PC-9 (cell line): ENCODE measurements around the gene RANGAP1. TPM values are rescaled to one million over a fixed set of nuclear protein-coding genes. Genes with fewer than 3 reads are reported as not detected.

Source experiments
- BruUV-seq: library from RNA; stranded (reverse); fragments of 400-500 nt; replicated peaks from 2 replicates; lab custom pipeline; 2021; lab: Mats Ljungman, UMichigan
- CTCF ChIA-PET: fragments of 300-600 bp; sonication (Branson Sonifier 250); formaldehyde crosslinking; loops from one replicate; lab custom pipeline; 2022; ENCODE audit warnings: antibody characterized with exemption; lab: Charles Lee
- POLR2A ChIA-PET: fragments of 300-600 bp; sonication (Branson Sonifier 250); formaldehyde crosslinking; loops from one replicate; lab custom pipeline; 2022; ENCODE audit warnings: antibody characterized with exemption; ENCODE audit not compliant: unreplicated experiment; lab: Charles Lee
- DNase-seq, 2 experiments: peaks; one replicate each; pipeline versions ENCODE4 v3.0.0 to v3.0.0-alpha.2; 2015 to 2022; ENCODE audit warnings: mixed read lengths in 1 of 2
- H2AFZ ChIP-seq: fragments of 200-600 bp; sonication (generic); 2 replicates; pipeline ENCODE4 v1.8.1; 2017; ENCODE audit warnings: antibody characterized with exemption
- H3F3A ChIP-seq: fragments of 200-600 bp; sonication (generic); 2 replicates; pipeline ENCODE4 v1.8.1; 2017; ENCODE audit warnings: antibody characterized with exemption, mild to moderate bottlenecking, low read depth; ENCODE audit not compliant: insufficient read depth
- H3K27ac ChIP-seq: fragments of 200-600 bp; sonication (generic); 2 replicates; pipeline ENCODE4 v1.6.1; 2016; ENCODE audit warnings: mixed run types
- H3K27me3 ChIP-seq: fragments of 200-600 bp; sonication (generic); 2 replicates; pipeline ENCODE4 v1.6.1; 2016; ENCODE audit warnings: low read depth, mixed run types; ENCODE audit not compliant: insufficient read depth
- H3K36me3 ChIP-seq: fragments of 200-600 bp; sonication (generic); 2 replicates; pipeline ENCODE4 v1.6.1; 2016; ENCODE audit warnings: low read depth, mixed run types
- H3K4me1 ChIP-seq: fragments of 200-600 bp; sonication (generic); replicated peaks from 2 replicates; pipeline ENCODE4 v1.6.1; 2016; ENCODE audit warnings: mixed run types; ENCODE audit not compliant: insufficient read depth
- H3K4me2 ChIP-seq: fragments of 200-600 bp; sonication (generic); 2 replicates; pipeline ENCODE4 v1.6.1; 2017; ENCODE audit warnings: mixed run types
- H3K4me3 ChIP-seq: fragments of 200-600 bp; sonication (generic); 2 replicates; pipeline ENCODE4 v1.6.1; 2016; ENCODE audit warnings: mixed run types
- H3K79me2 ChIP-seq: fragments of 200-600 bp; sonication (generic); 2 replicates; pipeline ENCODE4 v1.6.1; 2017; ENCODE audit warnings: low read depth, mixed run types
- H3K9me2 ChIP-seq: fragments of 200-600 bp; sonication (generic); 2 replicates; pipeline ENCODE4 v1.8.1; 2017; ENCODE audit warnings: mild to moderate bottlenecking; ENCODE audit not compliant: insufficient read depth
- H3K9me3 ChIP-seq: fragments of 200-600 bp; sonication (generic); 2 replicates; pipeline ENCODE4 v1.8.1; 2016; ENCODE audit warnings: low read depth; ENCODE audit not compliant: insufficient read depth
- H4K20me1 ChIP-seq: fragments of 200-600 bp; sonication (generic); 2 replicates; pipeline ENCODE4 v1.8.1; 2017; ENCODE audit not compliant: insufficient read depth
- CTCF ChIP-seq: fragments of 200-600 bp; sonication (generic); conservative IDR thresholded peaks from 2 replicates; pipeline ENCODE4 v1.6.1; 2017; ENCODE audit warnings: mixed run types, antibody characterized with exemption, mild to moderate bottlenecking, moderate library complexity
- EZH2 ChIP-seq: fragments of 200-600 bp; sonication (generic); IDR thresholded peaks from 2 replicates; pipeline ENCODE4 v1.8.0; 2017; ENCODE audit warnings: antibody characterized with exemption, low read depth
- intact Hi-C: fragments of 100-400 bp; cut with micrococcal nuclease; formaldehyde crosslinking; loops from one replicate; pipeline ENCODE4 v1.10.0; 2022; ENCODE audit not compliant: unreplicated experiment
- total RNA-seq: library from RNA; stranded (reverse); gene quantifications from 2 replicates; pipeline ENCODE4 v1.2.3, GENCODE V29; 2021

Gene RANGAP1
- total RNA-seq, 1 experiment from 2014 or later = 142 TPM

GRCh38 chr22:41327124-41327523 lies 41.1 kb upstream of the RANGAP1 start:
- H3K4me3 ChIP-seq = no peak overlapping the region
- no TSS peak for BruUV-seq
- 0 out of 2 replicates have a peak, but pooled peaks cover 3% of the 10 kb centered on the region for H3K36me3 ChIP-seq
- POLR2A ChIA-PET = no interaction called here
- TF ChIP-seq CTCF = no peak
- TF ChIP-seq EZH2 = no peak
- intact Hi-C loops = no loop called here
- H3K9me3 ChIP-seq = no peaks in the 10 kb centered on the region
- no peak overlapping the region for H2AFZ ChIP-seq
- no peak overlapping the region for H3K4me2 ChIP-seq
- H3K27me3 ChIP-seq = no peaks in the 10 kb centered on the region
- CTCF ChIA-PET = no interaction called here
- peaks cover 4% of the 10 kb centered on the region for H4K20me1 ChIP-seq
- H3K9me2 ChIP-seq = no peaks in the 10 kb centered on the region
- no peaks in the 10 kb centered on the region for H3F3A ChIP-seq
- no peaks in the 10 kb centered on the region for H3K4me1 ChIP-seq
- DNase-seq = no peak
- H3K79me2 ChIP-seq = no peaks in the 10 kb centered on the region
- no peak overlapping the region for H3K27ac ChIP-seq

DNA sequence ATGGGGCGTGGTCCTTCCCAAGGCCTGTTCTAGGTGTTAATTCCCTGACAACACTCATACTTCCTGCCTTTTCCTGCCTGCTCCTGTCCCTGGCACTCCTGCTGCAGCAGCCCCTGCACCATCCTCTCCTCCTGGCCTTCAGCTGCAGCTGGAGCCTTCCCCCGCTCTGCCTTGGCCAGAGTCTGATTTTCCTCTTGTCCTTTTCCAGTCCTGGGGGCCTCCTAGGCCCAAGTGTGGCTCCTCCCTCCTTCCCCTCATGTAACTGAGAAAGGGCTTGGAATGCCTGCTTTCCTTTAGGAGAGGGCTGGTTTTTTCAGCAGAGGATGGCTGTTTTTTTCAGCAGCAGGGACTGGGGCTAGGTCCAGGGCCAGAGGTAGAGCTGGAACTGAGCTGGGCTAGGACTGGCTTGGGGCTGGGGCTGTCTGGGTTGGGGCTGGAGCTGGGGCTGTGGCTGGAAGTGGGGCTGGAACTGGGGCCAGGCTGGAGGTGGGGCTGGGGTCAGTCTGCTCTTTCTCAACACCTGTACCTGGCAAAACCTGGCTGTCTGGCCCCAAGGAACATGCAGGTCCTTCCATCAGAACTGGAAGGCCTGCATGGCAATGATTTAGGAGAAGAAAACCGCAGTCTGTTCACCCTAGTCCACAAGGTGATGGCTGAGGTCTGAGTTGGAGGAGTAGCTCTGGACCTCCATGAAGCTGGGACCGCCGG lies 39.0 kb upstream of the RANGAP1 start:
- TF ChIP-seq EZH2 (no peak), CTCF (no peak)
- H4K20me1 ChIP-seq = peaks cover 4% of the 10 kb centered on the region
- H2AFZ ChIP-seq = no peak overlapping the region
- ChIA-PET POLR2A (no interaction called here), CTCF (no interaction called here)
- H3K27ac ChIP-seq = no peak overlapping the region
- no peaks in the 10 kb centered on the region for H3K9me2 ChIP-seq
- no peak overlapping the region for H3K4me2 ChIP-seq
- H3K36me3 ChIP-seq = peaks cover 5% of the 10 kb centered on the region; the same call in 1 of the 2 replicates
- DNase-seq = no peak
- H3K27me3 ChIP-seq = no peaks in the 10 kb centered on the region
- H3F3A ChIP-seq = no peaks in the 10 kb centered on the region; the same call in 1 of the 2 replicates
- intact Hi-C loops = no loop called here
- no peaks in the 10 kb centered on the region for H3K4me1 ChIP-seq
- BruUV-seq = no TSS peak
- no peak overlapping the region for H3K4me3 ChIP-seq
- H3K79me2 ChIP-seq = no peaks in the 10 kb centered on the region
- H3K9me3 ChIP-seq = no peaks in the 10 kb centered on the region

- no peaks in the 10 kb centered on the region; the same call in none of the 2 replicates for H3F3A ChIP-seq
- TF ChIP-seq EZH2 (no peak), CTCF (no peak)
- POLR2A ChIA-PET = no interaction called here
- CTCF ChIA-PET = interaction anchor here (0.6 kb wide), 1 partner anchor 24 kb away, joined by 3 read pairs; no protein-coding TSS in a partner anchor
- H3K4me1 ChIP-seq = no peaks in the 10 kb centered on the region
- peaks cover 12% of the 10 kb centered on the region for H4K20me1 ChIP-seq
- no peak overlapping the region for H3K27ac ChIP-seq
- H3K27me3 ChIP-seq = no peaks in the 10 kb centered on the region
- peaks cover 9% of the 10 kb centered on the region; the same call in 1 of the 2 replicates for H3K79me2 ChIP-seq
- H3K9me3 ChIP-seq = no peaks in the 10 kb centered on the region
- no TSS peak for BruUV-seq
- no peak for DNase-seq
- intact Hi-C loops = no loop called here
- peaks cover 2% of the 10 kb centered on the region; the same call in 1 of the 2 replicates for H3K36me3 ChIP-seq
- H2AFZ ChIP-seq = no peak overlapping the region
- H3K4me2 ChIP-seq = no peak overlapping the region
- H3K9me2 ChIP-seq = no peaks in the 10 kb centered on the region
- H3K4me3 ChIP-seq = no peak overlapping the region
Observed at GRCh38 chr22:41320416-41321240, 34.6 kb upstream of the RANGAP1 start.
